ENCODE results near the gene DUSP22.

GRCh38 chr6:315921-316752 lies 23.9 kb downstream of the DUSP22 start:
- TF ChIP-seq CTCF (conservative IDR thresholded peaks at IDR 0.05) (no peak), ZFX (IDR thresholded peaks at IDR 0.05) (no peak)
